ENCODE measurements around the gene ARL6IP4. TPM values are rescaled to one million over a fixed set of nuclear protein-coding genes. Genes with fewer than 3 reads are reported as not detected.

Gene ARL6IP4
- total RNA-seq, 1 experiment from 2014 or later = 133 TPM

- TF ChIP-seq AR (CRISPR knock-in tag; IDR thresholded peaks at IDR 0.05) (no peak), ZNF416 (CRISPR knock-in tag; IDR thresholded peaks at IDR 0.05) (no peak), ATF6 (CRISPR knock-in tag; IDR thresholded peaks at IDR 0.05) (no peak), ZNF281 (CRISPR knock-in tag; IDR thresholded peaks at IDR 0.05) (no peak), NR3C1 (CRISPR knock-in tag; conservative IDR thresholded peaks at IDR 0.05; ENCODE audit: low read depth) (no peak)
Measured at GRCh38 chr12:123003257-123003656, 22.8 kb downstream of the ARL6IP4 start (continued).

GRCh38 chr12:123004287-123004686 is 23.8 kb downstream of the ARL6IP4 start:
- Mint-ChIP-seq H3K27me3 (ENCODE audit: low read depth) (no peaks in the 10 kb centered on the region), H3K9me3 (no peaks in the 10 kb centered on the region), H3K36me3 (no peaks in the 10 kb centered on the region), H3K4me1 (no peaks in the 10 kb centered on the region), H3K4me3 (no peak overlapping the region), H3K27ac (no peak overlapping the region)
- DNase-seq (ENCODE audit: low spot score) (no peak), ATAC-seq (no peak)
- ChIA-PET POLR2A (no interaction called here), CTCF (no interaction called here)
- no peak for TF ChIP-seq PREB (CRISPR knock-in tag; IDR thresholded peaks at IDR 0.05; ENCODE audit: borderline replicate concordance)
- no peak for TF ChIP-seq GTF2I (CRISPR knock-in tag; conservative IDR thresholded peaks at IDR 0.05)
- no peak for TF ChIP-seq STAT6 (CRISPR knock-in tag; conservative IDR thresholded peaks at IDR 0.05; ENCODE audit: low read depth)
- TF ChIP-seq TP53 (CRISPR knock-in tag; IDR thresholded peaks at IDR 0.05) = no peak

GRCh38 chr12:123005081-123005626 is 24.7 kb downstream of the ARL6IP4 start:
- ChIA-PET CTCF (no interaction called here), POLR2A (no interaction called here)
- Mint-ChIP-seq H3K36me3 (no peaks in the 10 kb centered on the region), H3K4me3 (no peak overlapping the region), H3K27ac (no peak overlapping the region), H3K9me3 (no peaks in the 10 kb centered on the region), H3K27me3 (ENCODE audit: low read depth) (no peaks in the 10 kb centered on the region), H3K4me1 (no peaks in the 10 kb centered on the region)
- no peak for DNase-seq (ENCODE audit: low spot score)
- TF ChIP-seq JAZF1 (CRISPR knock-in tag; IDR thresholded peaks at IDR 0.05) (no peak), STAT6 (CRISPR knock-in tag; conservative IDR thresholded peaks at IDR 0.05; ENCODE audit: low read depth) (no peak), USF2 (CRISPR knock-in tag; IDR thresholded peaks at IDR 0.05) (no peak), FOXJ3 (CRISPR knock-in tag; IDR thresholded peaks at IDR 0.05; ENCODE audit: borderline replicate concordance) (no peak), NFATC4 (CRISPR knock-in tag; IDR thresholded peaks at IDR 0.05) (no peak), EMX1 (CRISPR knock-in tag; IDR thresholded peaks at IDR 0.05) (no peak), FOXK1 (CRISPR knock-in tag; IDR thresholded peaks at IDR 0.05) (no peak)
- no peak for ATAC-seq

All from WTC11 (cell line).